ENCODE measurements around the gene SNTG2. TPM values are rescaled to one million over a fixed set of nuclear protein-coding genes. Genes with fewer than 3 reads are reported as not detected.
A peak's percentile ranks its signal among the peaks of the same experiment; 100 is the strongest.

The SNTG2 gene
- total RNA-seq, 2 donors from 2014 or later, result 4.1 to 11.9 TPM

- no peaks in the 10 kb centered on the region for H3K36me3 ChIP-seq (ENCODE audit: control insufficient read depth, insufficient read depth, low read length)
- DNase-seq, result no peak
- no peak for TF ChIP-seq CTCF (conservative IDR thresholded peaks at IDR 0.05)
- no peaks in the 10 kb centered on the region for H3K9me3 ChIP-seq (ENCODE audit: control insufficient read depth, low read length)
- no peak overlapping the region for H3K4me3 ChIP-seq (ENCODE audit: low read length)
- no peaks in the 10 kb centered on the region for H3K4me1 ChIP-seq (ENCODE audit: control insufficient read depth, insufficient read depth, low read length)
- Mint-ChIP-seq H3K9me3 (no peaks in the 10 kb centered on the region), H3K36me3 (ENCODE audit: low read depth) (no peaks in the 10 kb centered on the region), H3K4me1 (no peaks in the 10 kb centered on the region), H3K4me3 (no peak overlapping the region), H3K27ac (no peak overlapping the region), H3K27me3 (ENCODE audit: insufficient read depth) (peaks cover 1% of the 10 kb centered on the region)
- H3K27me3 ChIP-seq (ENCODE audit: control insufficient read depth, insufficient read depth, low read length, poor library complexity, severe bottlenecking), result no peaks in the 10 kb centered on the region
- WGBS, 2 experiments (ENCODE audit: insufficient coverage in 1 of 2, insufficient read length in 1 of 2), result 90 to 92% methylated on average over 6 to 9 of the region's 9 CpGs
- no peak overlapping the region for H3K9ac ChIP-seq (ENCODE audit: extremely low read depth, low read length, poor library complexity, severe bottlenecking)
- H3K27ac ChIP-seq (ENCODE audit: low read depth, low read length), result no peak overlapping the region
Measured at GRCh38 chr2:1300284-1300683, 349.6 kb downstream of the SNTG2 start.

- TF ChIP-seq CTCF (conservative IDR thresholded peaks at IDR 0.05), result peak; percentile 34
- Mint-ChIP-seq H3K4me1 (no peaks in the 10 kb centered on the region), H3K9me3 (no peaks in the 10 kb centered on the region), H3K27me3 (ENCODE audit: insufficient read depth) (no peaks in the 10 kb centered on the region), H3K36me3 (ENCODE audit: low read depth) (no peaks in the 10 kb centered on the region), H3K4me3 (no peak overlapping the region), H3K27ac (no peak overlapping the region)
- Histone ChIP-seq H3K27ac (ENCODE audit: low read depth, low read length) (no peak overlapping the region), H3K9ac (ENCODE audit: extremely low read depth, low read length, poor library complexity, severe bottlenecking) (no peak overlapping the region), H3K27me3 (ENCODE audit: control insufficient read depth, insufficient read depth, low read length, poor library complexity, severe bottlenecking) (no peaks in the 10 kb centered on the region), H3K9me3 (ENCODE audit: control insufficient read depth, low read length) (no peaks in the 10 kb centered on the region), H3K4me3 (ENCODE audit: low read length) (no peak overlapping the region), H3K36me3 (ENCODE audit: control insufficient read depth, insufficient read depth, low read length) (no peaks in the 10 kb centered on the region), H3K4me1 (ENCODE audit: control insufficient read depth, insufficient read depth, low read length) (no peaks in the 10 kb centered on the region)
- no peak for DNase-seq
- 92 to 94% methylated on average over 3 to 5 of the region's 5 CpGs for WGBS, 2 experiments (ENCODE audit: insufficient coverage in 1 of 2, insufficient read length in 1 of 2)
Measured at GRCh38 chr2:1301056-1301455, 350.4 kb downstream of the SNTG2 start.

- no peaks in the 10 kb centered on the region for H3K27me3 ChIP-seq (ENCODE audit: control insufficient read depth, insufficient read depth, low read length, poor library complexity, severe bottlenecking)
- Mint-ChIP-seq H3K9me3 (no peaks in the 10 kb centered on the region), H3K27me3 (ENCODE audit: insufficient read depth) (no peaks in the 10 kb centered on the region), H3K4me3 (no peak overlapping the region), H3K27ac (no peak overlapping the region), H3K4me1 (no peaks in the 10 kb centered on the region), H3K36me3 (ENCODE audit: low read depth) (no peaks in the 10 kb centered on the region)
- DNase-seq, result no peak
- H3K9ac ChIP-seq (ENCODE audit: extremely low read depth, low read length, poor library complexity, severe bottlenecking), result no peak overlapping the region
- no peak overlapping the region for H3K27ac ChIP-seq (ENCODE audit: low read depth, low read length)
- no peaks in the 10 kb centered on the region for H3K4me1 ChIP-seq (ENCODE audit: control insufficient read depth, insufficient read depth, low read length)
- no peaks in the 10 kb centered on the region for H3K36me3 ChIP-seq (ENCODE audit: control insufficient read depth, insufficient read depth, low read length)
- TF ChIP-seq CTCF (conservative IDR thresholded peaks at IDR 0.05), result no peak
- H3K9me3 ChIP-seq (ENCODE audit: control insufficient read depth, low read length), result no peaks in the 10 kb centered on the region
- 98 to 100% methylated on average over 2 to 4 of the region's 4 CpGs for WGBS, 2 experiments (ENCODE audit: insufficient coverage in 1 of 2, insufficient read length in 1 of 2)
- no peak overlapping the region for H3K4me3 ChIP-seq (ENCODE audit: low read length)
Measured at GRCh38 chr2:1305342-1306013, 354.8 kb downstream of the SNTG2 start.

All from endodermal cell (in vitro differentiated cells).